ENCODE results near the gene FBXO9.

GRCh38 chr6:53143710-53144109 is 78.5 kb downstream of the FBXO9 start:
- no peak for TF ChIP-seq POLR2A (IDR thresholded peaks at IDR 0.05)
- TF ChIP-seq, protein P1, sequence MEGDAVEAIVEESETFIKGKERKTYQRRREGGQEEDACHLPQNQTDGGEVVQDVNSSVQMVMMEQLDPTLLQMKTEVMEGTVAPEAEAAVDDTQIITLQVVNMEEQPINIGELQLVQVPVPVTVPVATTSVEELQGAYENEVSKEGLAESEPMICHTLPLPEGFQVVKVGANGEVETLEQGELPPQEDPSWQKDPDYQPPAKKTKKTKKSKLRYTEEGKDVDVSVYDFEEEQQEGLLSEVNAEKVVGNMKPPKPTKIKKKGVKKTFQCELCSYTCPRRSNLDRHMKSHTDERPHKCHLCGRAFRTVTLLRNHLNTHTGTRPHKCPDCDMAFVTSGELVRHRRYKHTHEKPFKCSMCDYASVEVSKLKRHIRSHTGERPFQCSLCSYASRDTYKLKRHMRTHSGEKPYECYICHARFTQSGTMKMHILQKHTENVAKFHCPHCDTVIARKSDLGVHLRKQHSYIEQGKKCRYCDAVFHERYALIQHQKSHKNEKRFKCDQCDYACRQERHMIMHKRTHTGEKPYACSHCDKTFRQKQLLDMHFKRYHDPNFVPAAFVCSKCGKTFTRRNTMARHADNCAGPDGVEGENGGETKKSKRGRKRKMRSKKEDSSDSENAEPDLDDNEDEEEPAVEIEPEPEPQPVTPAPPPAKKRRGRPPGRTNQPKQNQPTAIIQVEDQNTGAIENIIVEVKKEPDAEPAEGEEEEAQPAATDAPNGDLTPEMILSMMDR (IDR thresholded peaks at IDR 0.05): no peak

All from tibial nerve (tissue), 3 donors.